ENCODE measurements around the gene LIN54. TPM values are rescaled to one million over a fixed set of nuclear protein-coding genes. Genes with fewer than 3 reads are reported as not detected.

LIN54 gene
- total and polyA plus RNA-seq, 2 of the 13 experiments (the other 11 are each of a cell fraction or from before 2014, with no cell fraction given), result 25.2 to 32.9 TPM

DNA sequence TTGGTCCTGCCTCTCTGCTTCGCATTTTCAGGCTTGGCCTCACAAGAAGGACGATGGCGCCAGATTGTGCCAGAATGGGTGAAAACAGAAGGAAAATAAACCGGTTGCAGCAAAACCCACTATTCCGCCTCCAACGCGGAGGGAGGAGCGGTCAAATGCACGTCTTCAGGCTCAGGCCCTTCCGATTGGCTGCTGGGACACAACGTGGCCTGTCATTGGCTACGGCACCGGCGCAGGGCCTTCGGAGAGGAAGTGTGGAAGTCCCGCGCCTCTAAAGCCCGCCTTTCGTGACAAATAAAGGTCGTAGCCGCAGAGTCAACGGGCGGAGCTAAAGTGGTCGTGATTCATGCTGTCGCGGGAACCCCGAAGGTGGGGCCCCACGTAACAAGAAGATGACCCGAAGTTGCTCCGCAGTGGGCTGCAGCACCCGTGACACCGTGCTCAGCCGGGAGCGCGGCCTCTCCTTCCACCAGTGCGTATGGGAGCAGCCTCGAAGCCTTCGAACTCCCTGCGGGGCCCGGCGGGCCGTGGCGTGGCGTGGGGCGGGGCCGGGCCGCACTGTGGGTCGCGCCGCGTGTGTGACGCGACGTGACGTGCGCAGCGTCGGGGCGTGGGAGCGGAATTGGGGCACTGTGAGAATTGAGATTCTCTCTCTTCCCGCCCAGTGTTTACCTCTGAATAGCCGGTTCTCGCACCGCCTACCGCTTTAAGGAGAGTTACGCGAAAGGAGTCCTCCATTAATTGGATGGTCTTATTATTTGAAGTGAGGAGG is 110.0 kb downstream of the LIN54 start, which contains the start of gene THAP9 (continued):
- TF ChIP-seq, protein P1, sequence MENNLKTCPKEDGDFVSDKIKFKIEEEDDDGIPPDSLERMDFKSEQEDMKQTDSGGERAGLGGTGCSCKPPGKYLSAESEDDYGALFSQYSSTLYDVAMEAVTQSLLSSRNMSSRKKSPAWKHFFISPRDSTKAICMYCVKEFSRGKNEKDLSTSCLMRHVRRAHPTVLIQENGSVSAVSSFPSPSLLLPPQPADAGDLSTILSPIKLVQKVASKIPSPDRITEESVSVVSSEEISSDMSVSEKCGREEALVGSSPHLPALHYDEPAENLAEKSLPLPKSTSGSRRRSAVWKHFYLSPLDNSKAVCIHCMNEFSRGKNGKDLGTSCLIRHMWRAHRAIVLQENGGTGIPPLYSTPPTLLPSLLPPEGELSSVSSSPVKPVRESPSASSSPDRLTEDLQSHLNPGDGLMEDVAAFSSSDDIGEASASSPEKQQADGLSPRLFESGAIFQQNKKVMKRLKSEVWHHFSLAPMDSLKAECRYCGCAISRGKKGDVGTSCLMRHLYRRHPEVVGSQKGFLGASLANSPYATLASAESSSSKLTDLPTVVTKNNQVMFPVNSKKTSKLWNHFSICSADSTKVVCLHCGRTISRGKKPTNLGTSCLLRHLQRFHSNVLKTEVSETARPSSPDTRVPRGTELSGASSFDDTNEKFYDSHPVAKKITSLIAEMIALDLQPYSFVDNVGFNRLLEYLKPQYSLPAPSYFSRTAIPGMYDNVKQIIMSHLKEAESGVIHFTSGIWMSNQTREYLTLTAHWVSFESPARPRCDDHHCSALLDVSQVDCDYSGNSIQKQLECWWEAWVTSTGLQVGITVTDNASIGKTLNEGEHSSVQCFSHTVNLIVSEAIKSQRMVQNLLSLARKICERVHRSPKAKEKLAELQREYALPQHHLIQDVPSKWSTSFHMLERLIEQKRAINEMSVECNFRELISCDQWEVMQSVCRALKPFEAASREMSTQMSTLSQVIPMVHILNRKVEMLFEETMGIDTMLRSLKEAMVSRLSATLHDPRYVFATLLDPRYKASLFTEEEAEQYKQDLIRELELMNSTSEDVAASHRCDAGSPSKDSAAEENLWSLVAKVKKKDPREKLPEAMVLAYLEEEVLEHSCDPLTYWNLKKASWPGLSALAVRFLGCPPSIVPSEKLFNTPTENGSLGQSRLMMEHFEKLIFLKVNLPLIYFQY (CRISPR knock-in tag; IDR thresholded peaks at IDR 0.05; ENCODE audit: borderline replicate concordance), result peak; percentile 79
- TF ChIP-seq, protein P2, sequence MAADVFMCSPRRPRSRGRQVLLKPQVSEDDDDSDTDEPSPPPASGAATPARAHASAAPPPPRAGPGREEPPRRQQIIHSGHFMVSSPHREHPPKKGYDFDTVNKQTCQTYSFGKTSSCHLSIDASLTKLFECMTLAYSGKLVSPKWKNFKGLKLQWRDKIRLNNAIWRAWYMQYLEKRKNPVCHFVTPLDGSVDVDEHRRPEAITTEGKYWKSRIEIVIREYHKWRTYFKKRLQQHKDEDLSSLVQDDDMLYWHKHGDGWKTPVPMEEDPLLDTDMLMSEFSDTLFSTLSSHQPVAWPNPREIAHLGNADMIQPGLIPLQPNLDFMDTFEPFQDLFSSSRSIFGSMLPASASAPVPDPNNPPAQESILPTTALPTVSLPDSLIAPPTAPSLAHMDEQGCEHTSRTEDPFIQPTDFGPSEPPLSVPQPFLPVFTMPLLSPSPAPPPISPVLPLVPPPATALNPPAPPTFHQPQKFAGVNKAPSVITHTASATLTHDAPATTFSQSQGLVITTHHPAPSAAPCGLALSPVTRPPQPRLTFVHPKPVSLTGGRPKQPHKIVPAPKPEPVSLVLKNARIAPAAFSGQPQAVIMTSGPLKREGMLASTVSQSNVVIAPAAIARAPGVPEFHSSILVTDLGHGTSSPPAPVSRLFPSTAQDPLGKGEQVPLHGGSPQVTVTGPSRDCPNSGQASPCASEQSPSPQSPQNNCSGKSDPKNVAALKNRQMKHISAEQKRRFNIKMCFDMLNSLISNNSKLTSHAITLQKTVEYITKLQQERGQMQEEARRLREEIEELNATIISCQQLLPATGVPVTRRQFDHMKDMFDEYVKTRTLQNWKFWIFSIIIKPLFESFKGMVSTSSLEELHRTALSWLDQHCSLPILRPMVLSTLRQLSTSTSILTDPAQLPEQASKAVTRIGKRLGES (CRISPR knock-in tag; IDR thresholded peaks at IDR 0.05; ENCODE audit: borderline replicate concordance), result no peak
- TF ChIP-seq ZBTB42 (CRISPR knock-in tag; IDR thresholded peaks at IDR 0.05) (peak; percentile 78), DMAP1 (CRISPR knock-in tag; IDR thresholded peaks at IDR 0.05) (peak; percentile 92), HNF4A (CRISPR knock-in tag; IDR thresholded peaks at IDR 0.05) (no peak; the same call in 1 of the 2 replicates), SMAD3 (CRISPR knock-in tag; IDR thresholded peaks at IDR 0.05) (no peak; the same call in 1 of the 2 replicates), FLYWCH1 (CRISPR knock-in tag; IDR thresholded peaks at IDR 0.05) (no peak), SP4 (CRISPR knock-in tag; IDR thresholded peaks at IDR 0.05) (peak; percentile 81), GTF2F1 (IDR thresholded peaks at IDR 0.05; ENCODE audit: low read length) (0 out of 2 replicates have a peak, but pooled peaks have one; percentile 6), ZNF616 (CRISPR knock-in tag; IDR thresholded peaks at IDR 0.05; ENCODE audit: low read depth) (peak; percentile 55; the same call in 1 of the 2 replicates), ZNF292 (CRISPR knock-in tag; IDR thresholded peaks at IDR 0.05; ENCODE audit: borderline replicate concordance, low read depth) (peak; percentile 17; the same call in 1 of the 2 replicates), SIN3B (IDR thresholded peaks at IDR 0.05; ENCODE audit: low read length) (0 out of 2 replicates have a peak, but pooled peaks have one; percentile 8), SAP130 (CRISPR knock-in tag; IDR thresholded peaks at IDR 0.05; ENCODE audit: low read depth) (peak; percentile 91), KMT2A (CRISPR knock-in tag; IDR thresholded peaks at IDR 0.05) (peak; percentile 79), POGZ (CRISPR knock-in tag; IDR thresholded peaks at IDR 0.05) (peak; percentile 88), ZNF788 (CRISPR knock-in tag; IDR thresholded peaks at IDR 0.05; ENCODE audit: borderline replicate concordance) (peak; percentile 50; the same call in 1 of the 2 replicates), YEATS2 (CRISPR knock-in tag; IDR thresholded peaks at IDR 0.05; ENCODE audit: borderline replicate concordance) (peak; percentile 96), ZNF615 (CRISPR knock-in tag; IDR thresholded peaks at IDR 0.05; ENCODE audit: borderline replicate concordance) (peak; percentile 50; the same call in 1 of the 2 replicates)
- TF ChIP-seq, protein P3, sequence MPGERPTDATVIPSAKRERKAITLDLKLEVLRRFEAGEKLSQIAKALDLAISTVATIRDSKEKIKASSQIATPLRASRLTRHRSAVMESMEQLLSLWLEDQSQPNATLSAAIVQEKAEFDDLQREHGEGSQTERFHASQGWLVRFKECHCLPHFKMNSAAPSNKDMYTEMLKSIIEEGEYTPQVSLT (CRISPR knock-in tag; IDR thresholded peaks at IDR 0.05; ENCODE audit: borderline replicate concordance, low read depth), result no peak
- TF ChIP-seq, protein P4, sequence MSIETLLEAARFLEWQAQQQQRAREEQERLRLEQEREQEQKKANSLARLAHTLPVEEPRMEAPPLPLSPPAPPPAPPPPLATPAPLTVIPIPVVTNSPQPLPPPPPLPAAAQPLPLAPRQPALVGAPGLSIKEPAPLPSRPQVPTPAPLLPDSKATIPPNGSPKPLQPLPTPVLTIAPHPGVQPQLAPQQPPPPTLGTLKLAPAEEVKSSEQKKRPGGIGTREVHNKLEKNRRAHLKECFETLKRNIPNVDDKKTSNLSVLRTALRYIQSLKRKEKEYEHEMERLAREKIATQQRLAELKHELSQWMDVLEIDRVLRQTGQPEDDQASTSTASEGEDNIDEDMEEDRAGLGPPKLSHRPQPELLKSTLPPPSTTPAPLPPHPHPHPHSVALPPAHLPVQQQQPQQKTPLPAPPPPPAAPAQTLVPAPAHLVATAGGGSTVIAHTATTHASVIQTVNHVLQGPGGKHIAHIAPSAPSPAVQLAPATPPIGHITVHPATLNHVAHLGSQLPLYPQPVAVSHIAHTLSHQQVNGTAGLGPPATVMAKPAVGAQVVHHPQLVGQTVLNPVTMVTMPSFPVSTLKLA (IDR thresholded peaks at IDR 0.05), result peak; percentile 7; the same call in 1 of the 2 replicates
